K562 (cell line): Measurements from ENCODE around the gene DNASE2. TPM values are rescaled to one million over a fixed set of nuclear protein-coding genes. Genes with fewer than 3 reads are reported as not detected.

Source experiments
- CBX2 ChIP-seq: fragments of 200-600 bp; sonication (generic); IDR thresholded peaks from one replicate; pipeline ENCODE4 v1.6.1; 2012; ENCODE audit warnings: mild to moderate bottlenecking, low read length, inconsistent platforms; ENCODE audit not compliant: insufficient read depth, poor library complexity, severe bottlenecking
- E2F1 ChIP-seq: sonication (generic); formaldehyde crosslinking; IDR thresholded peaks from 2 replicates; pipeline ENCODE4 v1.8.1; 2023; ENCODE audit warnings: mild to moderate bottlenecking, missing genetic modification reagents, moderate library complexity
- GMEB1 ChIP-seq: fragments of 250-450 bp; sonication (Bioruptor Pico); IDR thresholded peaks from 2 replicates; pipeline ENCODE4 v1.4.0; 2020; ENCODE audit warnings: mild to moderate bottlenecking
- NFIX ChIP-seq: fragments of 250-450 bp; sonication (Bioruptor Pico); IDR thresholded peaks from 2 replicates; pipeline ENCODE4 v1.4.0; 2020; ENCODE audit warnings: low read depth, mild to moderate bottlenecking, moderate library complexity
- RBM15 ChIP-seq: fragments of 200-400 bp; formaldehyde crosslinking; IDR thresholded peaks from 2 replicates; pipeline ENCODE4 v1.6.1; 2018; ENCODE audit warnings: mild to moderate bottlenecking, low read length, moderate library complexity; ENCODE audit not compliant: insufficient read depth
- ZBTB40 ChIP-seq, 2 experiments: fragments of 450-650 bp in 1 of 2; sonication (generic) in 1 of 2; formaldehyde crosslinking in 1 of 2; IDR thresholded peaks; 2 replicates each; pipeline versions ENCODE4 v1.7.1 to v1.9.0; 2016 to 2022; ENCODE audit warnings: inconsistent platforms in 1 of 2, mild to moderate bottlenecking in 1 of 2, missing genetic modification reagents in 1 of 2
- ZNF282 ChIP-seq: sonication (generic); formaldehyde crosslinking; IDR thresholded peaks from 2 replicates; pipeline ENCODE4 v1.8.1; 2023; ENCODE audit warnings: missing genetic modification reagents
- polyA plus RNA-seq, 8 experiments: library from polyadenylated mRNA; depleted of rRNA in 4 of 8; stranded (reverse) in 5 of 8; unstranded in 3 of 8; fragments of >200 nt; fragmentation: Nextera tagmentation in 2 of 8; fragmentation: Illumina TruSeq in 1 of 8; extraction: Ambion mirVana in 2 of 8; extraction: Trizol in 1 of 8; gene quantifications; 2 replicates each; pipeline versions ENCODE4 v1.2.1 to v1.2.3, GENCODE V29; 2011 to 2014; ENCODE audit warnings: inconsistent platforms in 1 of 8, missing spikeins in 1 of 8
- total RNA-seq, 7 experiments: library from RNA; depleted of rRNA in 6 of 7; stranded (reverse); fragments of >200 nt in 6 of 7; fragmentation: Illumina TruSeq in 2 of 7; extraction: Trizol in 2 of 7; gene quantifications; 2 replicates each; pipeline versions ENCODE4 v1.2.1 to v1.2.3, GENCODE V29; 2011 to 2021; ENCODE audit warnings: low replicate concordance in 1 of 7

Gene DNASE2
- total and polyA plus RNA-seq, 9 of the 15 experiments (the other 6 are each of a cell fraction or from before 2014, with no cell fraction given): 4.4 to 27.0 (median 20.2) TPM

GRCh38 chr19:12885749-12886650 lies 4.8 kb upstream of the DNASE2 start (continued):
- TF ChIP-seq CBX2 (no peak), RBM15 (no peak), ZBTB40 (IDR thresholded peaks at IDR 0.05) (no peak), ZBTB40 (CRISPR knock-in tag; IDR thresholded peaks at IDR 0.05) (no peak), ZNF282 (CRISPR knock-in tag) (no peak; the same call in 1 of the 2 replicates), NFIX (CRISPR knock-in tag) (no peak), E2F1 (CRISPR knock-in tag) (no peak), GMEB1 (CRISPR knock-in tag) (no peak)
